WTC11 (cell line): ENCODE data around the gene TMEM128. TPM values are rescaled to one million over a fixed set of nuclear protein-coding genes. Genes with fewer than 3 reads are reported as not detected.

ENCODE experiments used
- ATAC-seq: fragments of 200-7000 bp; cut with Tn5 transposase; 2 replicates; pipeline ENCODE4 v1.10.0; 2021; ENCODE audit warnings: mild to moderate bottlenecking, moderate library complexity
- CTCF ChIA-PET: fragments of 300-600 bp; sonication (Branson Sonifier 250); formaldehyde crosslinking; loops from one replicate; lab custom pipeline; 2021; ENCODE audit warnings: antibody characterized with exemption; lab: Charles Lee
- POLR2A ChIA-PET: fragments of 350-600 bp; sonication (Branson Sonifier 250); formaldehyde crosslinking; loops from one replicate; lab custom pipeline; 2021; ENCODE audit warnings: antibody characterized with exemption; lab: Charles Lee
- DNase-seq: peaks from one replicate; pipeline ENCODE4 v3.0.0; 2021; ENCODE audit warnings: low spot score
- H3K27ac Mint-ChIP-seq: 2 replicates; pipeline ENCODE4 v1.8.0; 2021; ENCODE audit warnings: mixed read lengths
- H3K27me3 Mint-ChIP-seq: 2 replicates; pipeline ENCODE4 v1.8.0; 2021; ENCODE audit warnings: low read depth, mild to moderate bottlenecking, moderate library complexity, mixed read lengths
- H3K36me3 Mint-ChIP-seq: 2 replicates; pipeline ENCODE4 v1.8.0; 2021; ENCODE audit warnings: mixed read lengths
- H3K4me1 Mint-ChIP-seq: 2 replicates; pipeline ENCODE4 v1.8.0; 2022; ENCODE audit warnings: mixed read lengths
- H3K4me3 Mint-ChIP-seq: 2 replicates; pipeline ENCODE4 v1.8.0; 2021; ENCODE audit warnings: mild to moderate bottlenecking, moderate library complexity, mixed read lengths
- H3K9me3 Mint-ChIP-seq: 2 replicates; pipeline ENCODE4 v1.8.0; 2021; ENCODE audit warnings: mixed read lengths
- CDX4 ChIP-seq: fragments of 250-450 bp; sonication (Bioruptor Pico); IDR thresholded peaks from 2 replicates; pipeline ENCODE4 v1.9.0; 2021; ENCODE audit warnings: moderate library complexity, mild to moderate bottlenecking, inconsistent platforms, borderline replicate concordance
- CREM ChIP-seq: sonication (generic); formaldehyde crosslinking; IDR thresholded peaks from 2 replicates; pipeline ENCODE4 v1.8.1; 2022; ENCODE audit warnings: mild to moderate bottlenecking, missing genetic modification reagents, moderate library complexity
- ELF4 ChIP-seq: sonication (generic); formaldehyde crosslinking; IDR thresholded peaks from 2 replicates; pipeline ENCODE4 v1.8.1; 2022; ENCODE audit warnings: low read depth, mild to moderate bottlenecking, moderate library complexity, missing genetic modification reagents
- JAZF1 ChIP-seq: fragments of 250-450 bp; sonication (Bioruptor Pico); IDR thresholded peaks from 2 replicates; pipeline ENCODE4 v1.9.0; 2021; ENCODE audit warnings: moderate library complexity, mild to moderate bottlenecking, inconsistent platforms
- MLX ChIP-seq: sonication (generic); formaldehyde crosslinking; IDR thresholded peaks from 2 replicates; pipeline ENCODE4 v1.8.1; 2023; ENCODE audit warnings: mild to moderate bottlenecking, missing genetic modification reagents, moderate library complexity
- MYBL2 ChIP-seq: sonication (generic); formaldehyde crosslinking; IDR thresholded peaks from 2 replicates; pipeline ENCODE4 v1.8.1; 2023; ENCODE audit warnings: mild to moderate bottlenecking, moderate library complexity, missing genetic modification reagents
- NR2C2 ChIP-seq: sonication (generic); formaldehyde crosslinking; IDR thresholded peaks from 2 replicates; pipeline ENCODE4 v1.8.0; 2022; ENCODE audit warnings: mild to moderate bottlenecking, missing genetic modification reagents
- OVOL2 ChIP-seq: fragments of 250-450 bp; sonication (Bioruptor Pico); IDR thresholded peaks from 2 replicates; pipeline ENCODE4 v1.9.0; 2021; ENCODE audit warnings: mild to moderate bottlenecking, borderline replicate concordance
- PRDM15 ChIP-seq: sonication (generic); formaldehyde crosslinking; IDR thresholded peaks from 2 replicates; pipeline ENCODE4 v1.8.0; 2022; ENCODE audit warnings: missing genetic modification reagents
- PREB ChIP-seq: sonication (generic); formaldehyde crosslinking; IDR thresholded peaks from 2 replicates; pipeline ENCODE4 v1.8.1; 2022; ENCODE audit warnings: mild to moderate bottlenecking, missing genetic modification reagents, moderate library complexity, borderline replicate concordance
- SMAD4 ChIP-seq: sonication (generic); formaldehyde crosslinking; IDR thresholded peaks from 2 replicates; pipeline ENCODE4 v1.8.0; 2022; ENCODE audit warnings: mild to moderate bottlenecking, missing genetic modification reagents
- TCF7 ChIP-seq: sonication (generic); formaldehyde crosslinking; IDR thresholded peaks from 2 replicates; pipeline ENCODE4 v1.8.0; 2022; ENCODE audit warnings: mild to moderate bottlenecking, low read depth, missing genetic modification reagents, moderate library complexity
- USF1 ChIP-seq: sonication (generic); formaldehyde crosslinking; IDR thresholded peaks from 2 replicates; pipeline ENCODE4 v1.8.0; 2022; ENCODE audit warnings: mild to moderate bottlenecking, missing genetic modification reagents
- ZNF232 ChIP-seq: sonication (generic); formaldehyde crosslinking; IDR thresholded peaks from 2 replicates; pipeline ENCODE4 v1.8.0; 2022; ENCODE audit warnings: mild to moderate bottlenecking, missing genetic modification reagents
- ZNF281 ChIP-seq: sonication (generic); formaldehyde crosslinking; IDR thresholded peaks from 2 replicates; pipeline ENCODE4 v1.8.0; 2023; ENCODE audit warnings: mild to moderate bottlenecking, missing genetic modification reagents
- ZNF396 ChIP-seq: fragments of 250-450 bp; sonication (Bioruptor Pico); IDR thresholded peaks from 2 replicates; pipeline ENCODE4 v1.8.0; 2021; ENCODE audit warnings: mild to moderate bottlenecking, moderate library complexity, borderline replicate concordance
- ZSCAN18 ChIP-seq: fragments of 250-450 bp; sonication (Bioruptor Pico); IDR thresholded peaks from 2 replicates; pipeline ENCODE4 v2.1.2; 2022; ENCODE audit warnings: mild to moderate bottlenecking, moderate library complexity
- total RNA-seq: library from RNA; stranded (reverse); gene quantifications from 3 replicates; pipeline ENCODE4 v1.2.3, GENCODE V29; 2021

Gene TMEM128
- total RNA-seq, 1 experiment from 2014 or later, result 21.1 TPM

GRCh38 chr4:4281787-4282186 is 33.8 kb upstream of the TMEM128 start:
- H3K36me3 Mint-ChIP-seq, result peaks cover 65% of the 10 kb centered on the region

More at GRCh38 chr4:4281787-4282186, 33.8 kb upstream of the TMEM128 start:
- no peak overlapping the region for H3K27ac Mint-ChIP-seq
- ChIA-PET POLR2A (no interaction called here), CTCF (no interaction called here)
- ATAC-seq (no peak), DNase-seq (no peak)
- H3K27me3 Mint-ChIP-seq, result no peaks in the 10 kb centered on the region
- TF ChIP-seq ZNF232 (CRISPR knock-in tag) (no peak), ZNF281 (CRISPR knock-in tag) (no peak), PRDM15 (no peak), MLX (CRISPR knock-in tag) (no peak), CREM (CRISPR knock-in tag) (no peak), TCF7 (CRISPR knock-in tag) (no peak), JAZF1 (no peak), PREB (CRISPR knock-in tag) (no peak), CDX4 (no peak), SMAD4 (CRISPR knock-in tag) (no peak), ZSCAN18 (CRISPR knock-in tag) (no peak), NR2C2 (no peak), MYBL2 (CRISPR knock-in tag) (no peak), USF1 (CRISPR knock-in tag) (no peak), OVOL2 (no peak), ZNF396 (CRISPR knock-in tag) (no peak), ELF4 (no peak)
- no peak overlapping the region for H3K4me3 Mint-ChIP-seq
- H3K9me3 Mint-ChIP-seq, result no peaks in the 10 kb centered on the region
- no peaks in the 10 kb centered on the region for H3K4me1 Mint-ChIP-seq
